HG02884 (cell line): Measurements from ENCODE around the gene MED12L.
A peak's percentile ranks its signal among the peaks of the same experiment; 100 is the strongest.

Experiments used
- ATAC-seq: cut with Tn5 transposase; IDR thresholded peaks from one replicate; pipeline ENCODE4 v1.9.1; 2021; ENCODE audit warnings: mild to moderate bottlenecking, moderate library complexity; ENCODE audit not compliant: unreplicated experiment

The MED12L gene

GRCh38 chr3:151204530-151205402 is 119.3 kb downstream of the MED12L start:
- no peak for ATAC-seq

- no peak for ATAC-seq
Observed at GRCh38 chr3:151205482-151205881, 120.0 kb downstream of the MED12L start.

DNA sequence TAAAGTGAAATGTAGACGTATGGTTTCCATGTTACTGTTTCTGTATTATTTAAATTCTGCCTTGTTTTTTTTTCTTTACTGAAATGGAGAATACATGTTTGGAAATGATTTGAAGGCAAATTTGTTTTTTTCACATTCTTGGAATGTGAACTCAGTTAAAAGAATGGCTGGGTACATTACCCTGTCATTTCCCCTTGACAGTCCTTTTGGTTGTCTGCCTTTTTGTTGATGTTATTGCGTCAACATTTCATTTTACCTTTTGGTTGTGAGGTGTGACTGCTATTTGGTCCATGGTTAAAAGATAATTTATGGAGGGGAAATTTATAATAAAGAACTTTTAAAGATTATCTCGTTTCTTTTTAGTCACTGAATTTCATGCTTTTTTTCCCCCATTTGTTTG is 120.7 kb downstream of the MED12L start:
- ATAC-seq, result no peak

- no peak for ATAC-seq
Observed at GRCh38 chr3:151209654-151210053, 124.2 kb downstream of the MED12L start.

GRCh38 chr3:151210676-151211381 is 125.4 kb downstream of the MED12L start:
- no peak for ATAC-seq

DNA sequence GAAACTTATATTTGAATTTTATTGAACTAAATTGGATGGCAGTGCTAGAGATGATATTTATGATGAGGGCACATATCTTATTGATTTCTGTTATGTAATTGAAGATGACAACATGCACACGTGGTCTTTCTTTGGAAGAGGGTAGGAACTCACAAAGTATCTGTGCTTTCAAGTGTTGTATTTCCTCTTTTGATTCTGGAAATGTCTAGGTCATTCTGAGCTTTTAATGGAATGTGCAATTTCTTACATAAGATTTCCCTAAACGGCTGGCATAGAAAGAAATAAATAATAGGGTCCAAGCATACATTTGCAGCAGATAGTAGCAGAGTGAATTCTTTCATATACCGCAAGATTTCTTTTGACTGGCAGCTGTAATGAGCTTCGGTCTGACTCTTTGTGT is 127.7 kb downstream of the MED12L start:
- ATAC-seq, result no peak

GRCh38 chr3:151213881-151214280 is 128.4 kb downstream of the MED12L start:
- ATAC-seq, result no peak

- ATAC-seq, result no peak
Observed at GRCh38 chr3:151214459-151214858, 129.0 kb downstream of the MED12L start.

GRCh38 chr3:151216641-151217607 is 131.5 kb downstream of the MED12L start:
- ATAC-seq, result no peak

- no peak for ATAC-seq
Observed at GRCh38 chr3:151218136-151218535, 132.7 kb downstream of the MED12L start.

DNA sequence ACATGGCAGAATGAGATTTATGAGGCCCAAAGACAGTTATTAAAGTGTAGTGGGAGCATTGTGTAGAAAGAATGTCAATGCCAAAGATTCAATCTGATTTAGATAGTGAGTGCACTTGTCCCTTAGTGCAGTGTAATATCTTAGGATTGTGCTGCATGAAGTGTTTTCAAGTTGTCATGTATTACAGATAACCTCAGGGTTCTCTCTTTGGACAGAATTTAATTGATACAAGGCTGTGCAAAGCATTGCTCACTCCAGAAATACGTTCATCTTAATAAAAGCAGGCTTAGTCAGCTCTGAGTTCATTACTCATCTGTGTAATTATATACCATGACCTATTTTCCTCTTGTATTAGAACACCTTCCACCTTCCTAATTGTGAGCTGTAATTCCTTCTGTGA is 133.6 kb downstream of the MED12L start:
- no peak for ATAC-seq

DNA sequence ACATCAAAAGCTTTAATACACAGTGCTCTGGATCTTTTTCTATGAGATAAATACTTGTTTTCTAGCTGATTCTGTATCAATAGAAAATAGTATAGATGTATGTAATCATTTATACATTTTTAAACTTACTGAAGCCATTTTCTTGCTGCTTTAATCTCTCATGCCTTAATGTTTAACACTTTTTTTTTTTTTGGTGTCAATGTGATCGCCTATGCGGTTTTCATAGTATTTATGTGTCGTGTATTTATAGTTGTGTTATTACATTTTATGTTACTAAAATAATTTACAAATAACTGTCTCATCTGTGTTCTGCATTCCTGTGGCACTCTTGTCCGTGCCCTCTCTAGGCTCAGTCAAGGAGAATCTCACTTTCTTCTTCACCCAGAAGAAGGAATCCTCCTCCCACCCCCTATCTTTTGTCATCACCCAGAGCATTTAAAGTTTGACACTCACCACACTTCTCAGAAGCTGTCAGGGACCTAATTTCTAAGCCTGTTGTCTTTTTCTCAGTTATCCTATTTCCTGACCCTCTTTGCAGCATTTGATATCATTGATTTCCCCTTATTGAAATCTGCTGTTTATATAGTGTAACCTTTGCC is 138.9 kb downstream of the MED12L start:
- ATAC-seq, result no peak

DNA sequence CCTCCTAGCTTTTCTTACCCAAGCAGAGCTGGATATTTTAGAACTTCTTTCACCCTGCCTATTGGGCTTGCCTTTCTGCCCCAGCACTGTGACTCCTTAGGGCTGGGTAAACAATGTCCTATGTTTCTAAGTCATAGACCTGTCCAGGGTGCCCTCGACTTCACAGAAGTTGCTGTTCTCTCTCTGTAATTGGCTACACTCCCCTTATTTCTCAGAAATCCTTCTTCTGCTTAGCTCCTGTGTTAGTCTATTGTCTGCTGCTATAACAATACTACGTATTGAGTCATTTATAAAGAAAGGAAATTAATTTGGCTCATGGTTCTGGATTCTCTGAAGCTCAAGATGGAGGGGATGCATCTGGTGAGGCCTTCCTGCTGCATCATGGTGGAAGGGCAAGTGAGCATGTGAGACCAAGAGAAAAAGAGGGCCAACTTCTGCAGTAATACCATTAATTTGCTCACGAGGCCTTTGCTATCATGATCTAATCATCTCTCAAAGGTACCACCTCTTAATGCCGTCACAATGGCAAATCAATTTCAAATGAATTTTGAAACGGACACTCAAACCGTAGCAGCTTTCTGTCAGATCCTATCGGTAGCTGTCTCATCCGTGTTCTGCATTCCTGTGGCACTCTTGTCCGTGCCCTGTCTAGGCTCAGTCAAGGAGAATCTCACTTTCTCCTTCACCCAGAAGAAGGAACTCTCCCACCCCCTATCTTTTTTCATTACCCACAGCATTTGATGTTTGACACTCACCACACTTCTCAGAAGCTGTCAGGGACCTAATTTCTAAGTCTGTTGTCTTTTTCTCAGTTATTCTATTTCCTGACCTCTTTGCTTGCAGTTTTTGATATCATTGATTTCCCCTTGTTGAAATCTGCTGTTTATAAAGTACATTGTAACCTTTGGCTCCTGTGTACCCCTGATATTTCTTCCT is 139.8 kb downstream of the MED12L start:
- ATAC-seq, result no peak

DNA sequence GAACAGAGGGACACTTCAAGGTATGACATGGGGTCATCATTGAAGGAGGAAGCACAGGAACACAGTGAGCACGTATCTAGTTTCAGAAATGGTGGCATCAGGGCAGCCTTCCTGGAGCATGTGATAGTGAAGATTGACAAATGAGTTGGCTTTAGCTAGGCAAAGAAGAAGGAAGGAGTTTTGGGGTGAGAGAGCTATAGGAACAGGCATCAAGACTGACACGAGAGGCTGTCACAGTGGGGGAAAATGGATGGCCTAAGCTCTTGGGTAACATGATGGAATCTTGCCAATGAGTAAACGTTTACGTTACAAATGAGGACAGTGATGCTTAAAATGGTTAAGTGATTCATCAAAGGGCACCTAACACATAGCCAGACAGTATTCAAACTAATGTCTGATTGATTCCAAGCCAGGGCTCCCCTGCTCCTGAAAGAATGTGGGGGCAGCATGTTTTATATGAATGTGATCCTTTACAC is 140.7 kb downstream of the MED12L start:
- ATAC-seq, result no peak

GRCh38 chr3:151226825-151227224 is 141.4 kb downstream of the MED12L start:
- ATAC-seq, result no peak

DNA sequence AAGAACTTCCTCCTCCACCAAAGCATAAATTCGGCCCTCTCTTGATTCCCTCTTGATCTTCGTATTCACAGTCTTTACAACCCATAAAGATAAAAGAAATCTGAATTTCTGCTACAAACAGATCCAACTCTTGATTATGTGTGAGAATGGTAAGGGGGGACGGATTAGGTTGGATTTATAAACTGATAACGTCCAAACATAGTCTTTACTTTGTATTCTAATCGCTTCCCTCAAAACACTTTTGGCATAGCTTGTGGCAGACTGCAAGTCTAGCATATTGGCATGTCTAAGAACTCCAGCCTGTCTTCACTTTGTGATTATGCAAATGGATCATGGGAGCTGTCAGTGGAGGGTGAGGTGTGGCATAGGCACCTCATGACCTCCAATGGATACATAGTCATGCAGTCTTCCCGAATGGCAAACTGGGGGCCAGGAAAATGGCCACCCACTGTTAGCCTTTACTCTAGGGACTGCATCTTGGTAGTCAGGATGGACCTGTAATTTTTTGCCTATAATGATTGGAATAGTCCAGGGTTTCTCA is 141.9 kb downstream of the MED12L start:
- ATAC-seq, result peak; percentile 32

DNA sequence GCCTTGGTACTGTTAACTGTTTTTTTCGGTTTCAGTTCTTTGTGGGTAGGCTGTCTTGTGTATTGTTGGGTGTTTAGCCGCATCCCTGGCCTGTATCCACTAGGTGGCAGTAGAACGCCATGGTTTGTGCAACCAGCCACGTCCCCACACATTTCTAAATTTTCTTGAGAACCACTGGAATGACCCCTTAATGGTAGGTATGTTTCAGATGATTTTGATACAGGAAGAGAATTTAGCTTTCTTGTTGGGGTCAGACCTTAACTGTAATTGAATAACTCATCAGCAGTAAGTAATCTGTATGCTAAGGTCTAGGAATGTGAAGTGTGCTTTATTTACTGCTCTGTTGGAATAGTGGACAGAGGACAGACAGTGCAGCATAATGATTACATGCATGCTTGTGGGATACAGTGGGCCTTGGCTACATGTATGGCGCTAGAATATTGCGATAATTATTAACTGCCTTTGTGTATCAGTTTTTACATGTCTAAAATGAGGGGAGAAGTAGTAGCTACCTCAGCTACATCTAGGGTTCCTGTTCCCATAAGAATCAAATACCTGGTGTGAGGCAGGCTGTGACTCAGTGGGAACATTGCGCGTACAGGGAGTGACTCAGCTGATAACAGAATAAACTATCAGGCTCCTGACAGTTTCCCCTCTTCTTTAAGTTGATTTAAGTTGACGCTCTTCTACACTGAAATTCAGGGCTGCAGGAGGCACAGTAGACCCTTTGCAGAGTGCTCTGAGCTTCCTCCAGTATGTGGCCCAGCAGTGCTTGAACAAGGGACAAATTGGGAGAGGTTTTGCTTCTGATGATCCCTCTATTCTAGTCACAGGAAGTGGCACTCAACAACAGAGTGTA is 142.6 kb downstream of the MED12L start:
- peak; percentile 88 for ATAC-seq

DNA sequence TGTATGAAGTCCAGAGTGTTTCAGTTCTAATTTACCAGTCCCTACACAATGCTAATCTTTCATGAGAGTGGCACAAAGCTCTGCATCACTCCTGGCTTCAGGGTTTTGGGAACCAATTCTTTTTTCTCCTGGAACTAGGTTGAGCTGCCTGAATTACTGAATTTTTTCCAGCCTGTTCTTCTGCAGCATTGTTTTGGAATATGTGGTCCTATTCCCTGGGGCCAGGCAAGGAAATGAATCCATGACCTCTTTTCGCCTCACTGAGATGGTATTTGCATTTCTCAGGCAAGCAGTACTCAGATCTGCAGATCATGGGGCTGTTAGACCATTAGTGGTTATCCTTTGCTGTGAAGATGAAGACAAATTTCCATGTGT is 143.2 kb downstream of the MED12L start:
- ATAC-seq, result no peak
